ENCODE measurements around the gene ALKBH6.

GRCh38 chr19:36040495-36040894, 26.5 kb upstream of the ALKBH6 start:
- TF ChIP-seq, protein P1, sequence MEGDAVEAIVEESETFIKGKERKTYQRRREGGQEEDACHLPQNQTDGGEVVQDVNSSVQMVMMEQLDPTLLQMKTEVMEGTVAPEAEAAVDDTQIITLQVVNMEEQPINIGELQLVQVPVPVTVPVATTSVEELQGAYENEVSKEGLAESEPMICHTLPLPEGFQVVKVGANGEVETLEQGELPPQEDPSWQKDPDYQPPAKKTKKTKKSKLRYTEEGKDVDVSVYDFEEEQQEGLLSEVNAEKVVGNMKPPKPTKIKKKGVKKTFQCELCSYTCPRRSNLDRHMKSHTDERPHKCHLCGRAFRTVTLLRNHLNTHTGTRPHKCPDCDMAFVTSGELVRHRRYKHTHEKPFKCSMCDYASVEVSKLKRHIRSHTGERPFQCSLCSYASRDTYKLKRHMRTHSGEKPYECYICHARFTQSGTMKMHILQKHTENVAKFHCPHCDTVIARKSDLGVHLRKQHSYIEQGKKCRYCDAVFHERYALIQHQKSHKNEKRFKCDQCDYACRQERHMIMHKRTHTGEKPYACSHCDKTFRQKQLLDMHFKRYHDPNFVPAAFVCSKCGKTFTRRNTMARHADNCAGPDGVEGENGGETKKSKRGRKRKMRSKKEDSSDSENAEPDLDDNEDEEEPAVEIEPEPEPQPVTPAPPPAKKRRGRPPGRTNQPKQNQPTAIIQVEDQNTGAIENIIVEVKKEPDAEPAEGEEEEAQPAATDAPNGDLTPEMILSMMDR (IDR thresholded peaks at IDR 0.05; ENCODE audit: borderline replicate concordance, extremely low read depth, low read length, poor library complexity, severe bottlenecking) = no peak
- TF ChIP-seq EZH2 (IDR thresholded peaks at IDR 0.05; ENCODE audit: borderline replicate concordance, low read depth, low read length, severe bottlenecking) = no peak
